H1 (cell line): ENCODE measurements around the gene CCDC116. TPM values are rescaled to one million over a fixed set of nuclear protein-coding genes. Genes with fewer than 3 reads are reported as not detected.
A peak's percentile ranks its signal among the peaks of the same experiment; 100 is the strongest.

Experiments
- CTCF ChIA-PET: fragments of 300-600 bp; sonication (Branson Sonifier 250); formaldehyde crosslinking; loops from one replicate; lab custom pipeline; 2021; ENCODE audit not compliant: partially characterized antibody; lab: Charles Lee
- POLR2A ChIA-PET: fragments of 300-600 bp; sonication (Branson Sonifier 250); formaldehyde crosslinking; loops from one replicate; lab custom pipeline; 2021; ENCODE audit warnings: inconsistent platforms; ENCODE audit not compliant: partially characterized antibody; lab: Charles Lee
- DNase-seq, 2 experiments: peaks; one replicate each; pipeline versions ENCODE4 v3.0.0 to v3.0.0-alpha.2; 2010 to 2022; ENCODE audit warnings: low spot score in 2 of 2, low read depth in 1 of 2, mixed read lengths in 1 of 2
- FAIRE-seq: peaks from 2 replicates; lab custom pipeline; 2011; peaks lifted over from hg19 to GRCh38; lab: Jason Lieb, UNC
- H2AFZ ChIP-seq: 2 replicates; pipeline ENCODE4 v1.8.1; 2012; ENCODE audit warnings: low read length, inconsistent platforms
- H2AK5ac ChIP-seq: 2 replicates; pipeline ENCODE4 v1.6.1; 2013; ENCODE audit warnings: low read depth, low read length
- H2BK120ac ChIP-seq: replicated peaks from 2 replicates; pipeline ENCODE3; 2013; ENCODE audit warnings: low read depth, low read length, inconsistent platforms
- H2BK12ac ChIP-seq: 2 replicates; pipeline ENCODE4 v1.6.1; 2013; ENCODE audit warnings: low read depth, low read length
- H2BK15ac ChIP-seq: 2 replicates; pipeline ENCODE4 v1.6.1; 2013; ENCODE audit warnings: low read length
- H2BK20ac ChIP-seq: 2 replicates; pipeline ENCODE4 v1.6.1; 2013; ENCODE audit warnings: low read length
- H2BK5ac ChIP-seq: 2 replicates; pipeline ENCODE4 v1.6.1; 2013; ENCODE audit warnings: low read depth, low read length
- H3K14ac ChIP-seq: 2 replicates; pipeline ENCODE4 v1.6.1; 2013; ENCODE audit warnings: inconsistent platforms; ENCODE audit not compliant: insufficient read length
- H3K18ac ChIP-seq: 2 replicates; pipeline ENCODE4 v1.6.1; 2013; ENCODE audit warnings: low read length; ENCODE audit errors: extremely low read depth
- H3K23ac ChIP-seq: 2 replicates; pipeline ENCODE4 v1.6.1; 2013; ENCODE audit warnings: inconsistent platforms; ENCODE audit not compliant: insufficient read length
- H3K23me2 ChIP-seq: 2 replicates; pipeline ENCODE4 v1.6.1; 2013; ENCODE audit warnings: low read depth, low read length
- H3K27ac ChIP-seq: 2 replicates; pipeline ENCODE4 v1.6.1; 2011; ENCODE audit warnings: low read depth, low read length, inconsistent platforms
- H3K27me3 ChIP-seq, 4 experiments: replicated peaks in 1 of 4; 1 replicate in 1 of 4; 2 replicates in 3 of 4; pipeline versions ENCODE4 v1.6.1 to v1.8.1; 2011 to 2013; ENCODE audit warnings: low read length in 3 of 4, mild to moderate bottlenecking in 3 of 4, inconsistent platforms in 2 of 4, mixed read lengths in 2 of 4, moderate library complexity in 1 of 4; ENCODE audit not compliant: control insufficient read depth in 3 of 4, insufficient read depth in 3 of 4; ENCODE audit errors: extremely low read depth in 1 of 4
- H3K36me3 ChIP-seq, 4 experiments: 2 replicates each; pipeline versions ENCODE4 v1.6.1 to v1.8.1; 2011 to 2013; ENCODE audit warnings: mild to moderate bottlenecking in 4 of 4, low read length in 3 of 4, moderate library complexity in 2 of 4, control low read depth in 1 of 4, inconsistent platforms in 1 of 4; ENCODE audit not compliant: insufficient read depth in 4 of 4, control insufficient read depth in 2 of 4
- H3K4ac ChIP-seq: replicated peaks from 2 replicates; pipeline ENCODE3; 2013; ENCODE audit warnings: low read length, low read depth, mixed read lengths, inconsistent platforms; ENCODE audit not compliant: insufficient read length
- H3K4me1 ChIP-seq, 4 experiments: replicated peaks in 1 of 4; 1 replicate in 1 of 4; 2 replicates in 3 of 4; pipeline versions ENCODE4 v1.6.1 to v1.8.1; 2011 to 2013; ENCODE audit warnings: low read length in 3 of 4, inconsistent platforms in 2 of 4, mixed read lengths in 1 of 4; ENCODE audit not compliant: insufficient read depth in 4 of 4, control insufficient read depth in 3 of 4
- H3K4me2 ChIP-seq, 2 experiments: 2 replicates each; pipeline versions ENCODE4 v1.6.1 to v1.8.1; 2011 to 2013; ENCODE audit warnings: low read depth in 2 of 2, low read length in 2 of 2, control low read depth in 1 of 2, inconsistent platforms in 1 of 2, mild to moderate bottlenecking in 1 of 2; ENCODE audit not compliant: insufficient read depth in 1 of 2
- H3K4me3 ChIP-seq, 4 experiments: fragments of 200-600, 300-600 bp in 1 of 4; sonication (generic), shearing (Covaris generic), sonication (Bioruptor Twin) in 1 of 4; 2 replicates each; pipeline versions ENCODE4 v1.5.1 to v1.8.1; 2011 to 2016; ENCODE audit warnings: low read length in 4 of 4, low read depth in 3 of 4, control low read depth in 2 of 4, inconsistent platforms in 2 of 4, mild to moderate bottlenecking in 2 of 4, mixed read lengths in 1 of 4, moderate library complexity in 1 of 4; ENCODE audit not compliant: insufficient read depth in 2 of 4; ENCODE audit errors: extremely low read depth in 1 of 4
- H3K56ac ChIP-seq: replicated peaks from 2 replicates; pipeline ENCODE3; 2013; ENCODE audit warnings: low read depth, mild to moderate bottlenecking, mixed read lengths, low read length, inconsistent platforms; ENCODE audit not compliant: insufficient read length
- H3K79me1 ChIP-seq: 2 replicates; pipeline ENCODE4 v1.6.1; 2013; ENCODE audit warnings: low read depth, low read length, control low read depth
- H3K79me2 ChIP-seq, 2 experiments: 2 replicates each; pipeline versions ENCODE4 v1.6.1 to v1.8.1; 2012 to 2013; ENCODE audit warnings: low read length in 2 of 2, mild to moderate bottlenecking in 2 of 2, inconsistent platforms in 1 of 2; ENCODE audit not compliant: insufficient read depth in 2 of 2, control insufficient read depth in 1 of 2
- H3K9ac ChIP-seq, 4 experiments: replicated peaks in 1 of 4; 1 replicate in 1 of 4; 2 replicates in 3 of 4; pipeline versions ENCODE4 v1.6.1 to v1.8.1; 2011 to 2013; ENCODE audit warnings: low read depth in 3 of 4, low read length in 3 of 4, control low read depth in 2 of 4, mild to moderate bottlenecking in 2 of 4, moderate library complexity in 2 of 4, inconsistent platforms in 1 of 4; ENCODE audit errors: extremely low read depth in 1 of 4
- H3K9me3 ChIP-seq, 2 experiments: 2 replicates each; pipeline versions ENCODE4 v1.6.1 to v1.8.1; 2012 to 2013; ENCODE audit warnings: mild to moderate bottlenecking in 2 of 2, moderate library complexity in 2 of 2, control low read depth in 1 of 2, inconsistent platforms in 1 of 2, low read depth in 1 of 2, low read length in 1 of 2, mixed read lengths in 1 of 2; ENCODE audit not compliant: insufficient read depth in 2 of 2
- H4K20me1 ChIP-seq, 2 experiments: replicated peaks in 1 of 2; 2 replicates each; pipeline versions ENCODE3 to v1.8.1; 2011 to 2013; ENCODE audit warnings: inconsistent platforms in 2 of 2, low read length in 2 of 2, mild to moderate bottlenecking in 1 of 2; ENCODE audit not compliant: insufficient read depth in 2 of 2, control insufficient read depth in 1 of 2
- H4K5ac ChIP-seq: 2 replicates; pipeline ENCODE4 v1.6.1; 2013; ENCODE audit warnings: low read length, low read depth, mixed read lengths, inconsistent platforms; ENCODE audit not compliant: insufficient read length
- H4K8ac ChIP-seq: 2 replicates; pipeline ENCODE4 v1.8.0; 2013; ENCODE audit warnings: mild to moderate bottlenecking, moderate library complexity, low read length, inconsistent platforms; ENCODE audit not compliant: insufficient read depth; ENCODE audit errors: extremely low read depth
- H4K91ac ChIP-seq: replicated peaks from 2 replicates; pipeline ENCODE3; 2013; ENCODE audit warnings: low read length, mixed read lengths, inconsistent platforms; ENCODE audit not compliant: insufficient read length
- CHD1 ChIP-seq: IDR thresholded peaks from 2 replicates; pipeline ENCODE4 v1.6.1; 2012; ENCODE audit warnings: low read depth, low read length, improper control_type of control experiment
- CTCF ChIP-seq, 3 experiments: IDR thresholded peaks; 1 replicate in 2 of 3; 2 replicates in 1 of 3; pipeline versions ENCODE4 v1.5.1 to v1.6.1; 2011; ENCODE audit warnings: low read length in 3 of 3, mild to moderate bottlenecking in 3 of 3, inconsistent platforms in 2 of 3, low read depth in 1 of 3, moderate library complexity in 1 of 3; ENCODE audit not compliant: insufficient read depth in 1 of 3; ENCODE audit errors: control extremely low read depth in 1 of 3
- MAFK ChIP-seq: IDR thresholded peaks from 2 replicates; pipeline ENCODE4 v1.6.1; 2012; ENCODE audit warnings: low read depth, mild to moderate bottlenecking, improper control_type of control experiment, low read length
- POLR2AphosphoS5 ChIP-seq: IDR thresholded peaks from 2 replicates; pipeline ENCODE4 v1.6.1; 2011; ENCODE audit warnings: low read depth, low read length
- RAD21 ChIP-seq, 2 experiments: IDR thresholded peaks in 1 of 2; conservative IDR thresholded peaks in 1 of 2; 2 replicates each; pipeline ENCODE4 v1.6.1; 2011; ENCODE audit warnings: low read depth in 2 of 2, low read length in 2 of 2, improper control_type of control experiment in 1 of 2, inconsistent platforms in 1 of 2, mild to moderate bottlenecking in 1 of 2, moderate library complexity in 1 of 2
- YY1 ChIP-seq: IDR thresholded peaks from 2 replicates; pipeline ENCODE4 v1.6.1; 2011; ENCODE audit warnings: low read depth, mild to moderate bottlenecking, low read length
- WGBS, 2 experiments: shearing (Covaris generic) in 1 of 2; methylation state at CpG; one replicate each; pipeline versions ENCODE4 v1.1.6 to v1.1.7; 2013 to 2015; ENCODE audit warnings: low lambda C conversion rate in 2 of 2, mixed read lengths in 2 of 2, inconsistent platforms in 1 of 2, low coverage in 1 of 2, missing lambda C conversion rate in 1 of 2; ENCODE audit not compliant: insufficient replicate concordance in 2 of 2, insufficient coverage in 1 of 2, insufficient read length in 1 of 2; ENCODE audit errors: extremely low coverage in 1 of 2, missing lambda C conversion rate in 1 of 2; 5-methylcytosine and 5-hydroxymethylcytosine counted together
- polyA plus RNA-seq, 7 experiments: library from polyadenylated mRNA; depleted of rRNA in 3 of 7; stranded (reverse) in 5 of 7; unstranded in 2 of 7; fragments of >200 nt in 5 of 7; fragments of 200-250 nt in 2 of 7; gene quantifications; 1 replicate in 5 of 7; 2 replicates in 1 of 7; 4 replicates in 1 of 7; pipeline versions ENCODE4 v1.2.1 to v1.2.3, GENCODE V29; 2011 to 2013; ENCODE audit warnings: missing spikeins in 2 of 7, mixed read lengths in 2 of 7
- total RNA-seq: library from RNA; stranded (reverse); fragmentation: NEBNext Ultra II Directional; extraction: Animal tissue kit (Norgen Biotek cat#: 25700); gene quantifications from 2 replicates; pipeline ENCODE4 v1.2.1, GENCODE V29; 2021

CCDC116 gene
- total and polyA plus RNA-seq, 2 of the 8 experiments (the other 6 are each of a cell fraction or from before 2014, with no cell fraction given) = 0.08 TPM; not detected in 1

GRCh38 chr22:21673534-21674321 lies 41.2 kb downstream of the CCDC116 start:
- H2AFZ ChIP-seq = no peak overlapping the region
- H4K20me1 ChIP-seq = no peaks in the 10 kb centered on the region
- POLR2A ChIA-PET = interaction anchor here (1.1 to 1.6 kb wide), 2 partner anchors 13 to 45 kb away, joined by 3 to 4 read pairs; no protein-coding TSS in a partner anchor
- no peak overlapping the region for H3K56ac ChIP-seq
- no peak for FAIRE-seq
- H3K4me1 ChIP-seq = no peaks in the 10 kb centered on the region
- H2BK20ac ChIP-seq = no peak overlapping the region
- no peak overlapping the region for H3K27ac ChIP-seq
- no peak overlapping the region for H2BK120ac ChIP-seq
- H3K79me2 ChIP-seq = no peaks in the 10 kb centered on the region
- H3K14ac ChIP-seq = no peak overlapping the region
- H3K18ac ChIP-seq = no peak overlapping the region
- no peak overlapping the region for H3K4ac ChIP-seq
- no peak overlapping the region for H3K4me2 ChIP-seq
- DNase-seq = no peak
- H4K8ac ChIP-seq = no peak overlapping the region
- H2BK5ac ChIP-seq = no peak overlapping the region
- no peak overlapping the region for H2BK12ac ChIP-seq
- no peak overlapping the region for H2AK5ac ChIP-seq
- peaks cover 11 to 21% (median 17%) of the 10 kb centered on the region in 4 experiments; a peak in 6 of 8 replicates for H3K36me3 ChIP-seq
- no peak overlapping the region for H3K9ac ChIP-seq
- WGBS, 2 experiments = 92% methylated on average over 12 of the region's 12 CpGs; no CpG with 5 or more reads in 1 of the 2 experiments
- H3K9me3 ChIP-seq = peaks cover 0 to 12% of the 10 kb centered on the region in 2 experiments; a peak in 1 of 4 replicates
- H3K4me3 ChIP-seq = no peak overlapping the region
- H3K23ac ChIP-seq = no peak overlapping the region
- H3K23me2 ChIP-seq = no peaks in the 10 kb centered on the region
- TF ChIP-seq POLR2AphosphoS5 (peak; percentile 30; the same call in 1 of the 2 replicates), CTCF (IDR thresholded peaks at IDR 0.05; ENCODE audit: control extremely low read depth in 1 of 3, insufficient read depth in 1 of 3, low read depth in 1 of 3, low read length in 3 of 3) (peak in 1 of 3 experiments; percentile 3; a peak in 1 of 4 replicates), YY1 (no peak), MAFK (no peak), CHD1 (no peak), RAD21 (IDR thresholded peaks at IDR 0.05 in 1 of 2, conservative IDR thresholded peaks at IDR 0.05 in 1 of 2; ENCODE audit: low read depth in 2 of 2, low read length in 2 of 2) (peak in 1 of 2 experiments; percentile 32; a peak in 2 of 4 replicates)
- TF ChIP-seq, all 59 proteins: peak for 3
- no peaks in the 10 kb centered on the region for H3K79me1 ChIP-seq
- H4K91ac ChIP-seq = no peak overlapping the region
- CTCF ChIA-PET = no interaction called here
- no peaks in the 10 kb centered on the region for H3K27me3 ChIP-seq
- H4K5ac ChIP-seq = no peak overlapping the region
- H2BK15ac ChIP-seq = no peak overlapping the region
